ENCODE measurements around the gene N4BP2L2.
A peak's percentile ranks its signal among the peaks of the same experiment; 100 is the strongest.

N4BP2L2 gene

DNA sequence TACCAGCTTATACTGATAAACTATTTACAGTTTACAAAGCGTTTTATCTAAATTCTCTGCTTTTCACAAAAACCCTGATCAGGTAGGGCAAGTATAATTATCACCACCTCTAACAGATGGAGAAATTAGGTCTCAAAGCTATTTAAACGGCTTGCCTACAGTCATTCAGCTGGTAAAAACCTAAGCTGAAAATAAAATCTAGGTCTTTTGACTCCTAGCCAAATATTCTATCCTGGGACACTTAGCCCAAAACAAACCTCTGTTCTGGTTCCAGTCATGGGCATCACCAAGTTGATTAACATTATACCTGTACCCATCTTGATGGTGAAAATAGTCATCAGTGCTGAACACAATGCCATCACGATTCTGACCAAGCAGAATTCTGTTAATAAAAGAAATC lies 11.4 kb downstream of the N4BP2L2 start:
- no peak overlapping the region for H3K27ac ChIP-seq
- H3K4me1 ChIP-seq (ENCODE audit: control insufficient read depth in 1 of 2, insufficient read depth in 1 of 2, low read depth in 1 of 2, low read length in 1 of 2), result peaks cover 11 to 12% of the 10 kb centered on the region in 2 experiments
- no peaks in the 10 kb centered on the region for H3K9me3 ChIP-seq
- H3K36me3 ChIP-seq, result peaks cover 40% of the 10 kb centered on the region
- no peak overlapping the region for H3K4me3 ChIP-seq (ENCODE audit: low read depth in 1 of 2, low read length in 1 of 2)
- TF ChIP-seq CTCF (IDR thresholded peaks at IDR 0.05), result no peak
- no peaks in the 10 kb centered on the region for H3K27me3 ChIP-seq

GRCh38 chr13:32525766-32526165 lies 12.8 kb downstream of the N4BP2L2 start:
- Histone ChIP-seq H3K9me3 (no peaks in the 10 kb centered on the region), H3K4me3 (ENCODE audit: low read depth in 1 of 2, low read length in 1 of 2) (no peak overlapping the region), H3K27ac (no peak overlapping the region), H3K27me3 (no peaks in the 10 kb centered on the region), H3K4me1 (ENCODE audit: control insufficient read depth in 1 of 2, insufficient read depth in 1 of 2, low read depth in 1 of 2, low read length in 1 of 2) (peaks cover 3 to 5% of the 10 kb centered on the region in 2 experiments), H3K36me3 (peaks cover 52% of the 10 kb centered on the region)
- TF ChIP-seq CTCF (IDR thresholded peaks at IDR 0.05), result no peak

DNA sequence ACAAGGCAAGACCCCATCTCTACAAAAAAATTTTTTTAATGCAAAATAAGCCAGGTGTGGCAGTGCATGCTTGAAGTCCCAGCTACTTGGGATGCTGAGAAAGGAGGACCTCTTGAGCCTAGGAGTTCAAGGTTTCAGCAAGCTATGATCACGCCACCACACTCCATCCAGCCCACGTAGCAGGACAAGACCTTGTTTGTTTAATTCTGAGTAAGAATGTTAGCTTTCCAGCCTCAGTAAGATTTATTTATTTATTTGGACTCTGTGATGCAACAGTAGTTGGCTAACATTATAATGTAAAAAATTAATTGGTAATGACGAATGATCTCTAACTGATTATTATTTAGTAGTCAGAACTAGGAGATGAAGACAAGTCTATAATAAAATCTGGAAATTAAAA lies 23.3 kb downstream of the N4BP2L2 start:
- H3K27ac ChIP-seq, result no peak overlapping the region
- no peak overlapping the region for H3K4me3 ChIP-seq (ENCODE audit: low read depth in 1 of 2, low read length in 1 of 2)
- H3K9me3 ChIP-seq, result no peaks in the 10 kb centered on the region
- H3K4me1 ChIP-seq (ENCODE audit: control insufficient read depth in 1 of 2, insufficient read depth in 1 of 2, low read depth in 1 of 2, low read length in 1 of 2), result no peaks in the 10 kb centered on the region
- TF ChIP-seq CTCF (IDR thresholded peaks at IDR 0.05), result no peak
- peaks cover 71% of the 10 kb centered on the region for H3K36me3 ChIP-seq
- H3K27me3 ChIP-seq, result no peaks in the 10 kb centered on the region

DNA sequence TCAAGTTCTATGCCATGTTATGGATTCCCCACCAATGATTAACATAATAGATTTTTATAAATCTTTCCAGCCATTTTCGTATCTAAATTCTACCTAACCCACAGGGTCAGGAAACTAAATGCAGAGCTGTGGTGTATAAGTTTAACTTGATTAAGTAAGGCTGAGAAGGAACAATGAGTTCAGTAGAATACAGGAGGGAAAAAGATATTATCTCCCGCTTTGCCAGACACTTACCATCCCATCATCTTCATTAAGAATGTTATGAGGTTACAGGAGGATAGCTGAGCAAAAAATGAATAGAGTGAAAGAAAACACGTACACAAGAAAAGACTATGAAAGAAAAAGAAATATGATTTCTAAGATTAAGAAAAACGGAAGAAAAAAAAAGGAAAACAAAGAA lies 27.1 kb downstream of the N4BP2L2 start:
- H3K27ac ChIP-seq, result peak overlapping the region; percentile 17
- no peaks in the 10 kb centered on the region for H3K27me3 ChIP-seq
- no peak overlapping the region for H3K4me3 ChIP-seq (ENCODE audit: low read depth in 1 of 2, low read length in 1 of 2)
- no peak for TF ChIP-seq CTCF (IDR thresholded peaks at IDR 0.05)
- peaks cover 57% of the 10 kb centered on the region for H3K36me3 ChIP-seq
- no peaks in the 10 kb centered on the region for H3K9me3 ChIP-seq
- no peaks in the 10 kb centered on the region for H3K4me1 ChIP-seq (ENCODE audit: control insufficient read depth in 1 of 2, insufficient read depth in 1 of 2, low read depth in 1 of 2, low read length in 1 of 2)

- TF ChIP-seq CTCF (IDR thresholded peaks at IDR 0.05), result no peak
- no peak overlapping the region for H3K27ac ChIP-seq
Observed at GRCh38 chr13:32504876-32505275, 33.7 kb downstream of the N4BP2L2 start.

DNA sequence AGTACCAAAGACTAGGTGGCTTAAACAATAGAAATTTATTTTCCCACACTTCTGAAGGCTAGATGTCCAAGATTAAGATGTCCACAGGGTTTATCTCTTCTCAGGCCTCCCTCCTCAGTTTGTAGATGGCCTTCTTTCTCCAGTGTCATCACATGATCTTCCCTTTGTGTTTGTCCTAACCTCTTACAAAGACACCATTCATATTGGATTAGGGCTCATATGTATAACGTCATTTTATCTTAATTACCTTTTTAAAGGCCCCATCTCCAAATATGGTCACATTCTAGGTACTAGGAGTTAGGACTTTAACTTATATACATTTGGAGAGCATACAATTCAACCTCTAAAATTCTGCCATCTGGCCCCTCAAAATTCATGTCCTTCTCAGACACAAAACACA lies 34.3 kb downstream of the N4BP2L2 start:
- Histone ChIP-seq H3K4me1 (ENCODE audit: control insufficient read depth in 1 of 2, insufficient read depth in 1 of 2, low read depth in 1 of 2, low read length in 1 of 2) (no peaks in the 10 kb centered on the region), H3K4me3 (ENCODE audit: low read depth in 1 of 2, low read length in 1 of 2) (no peak overlapping the region), H3K9me3 (no peaks in the 10 kb centered on the region), H3K27ac (peak overlapping the region; percentile 9), H3K36me3 (peaks cover 51% of the 10 kb centered on the region), H3K27me3 (no peaks in the 10 kb centered on the region)
- TF ChIP-seq CTCF (IDR thresholded peaks at IDR 0.05), result no peak

More at GRCh38 chr13:32504876-32505275, 33.7 kb downstream of the N4BP2L2 start:
- Histone ChIP-seq H3K27me3 (no peaks in the 10 kb centered on the region), H3K9me3 (no peaks in the 10 kb centered on the region), H3K4me3 (ENCODE audit: low read depth in 1 of 2, low read length in 1 of 2) (no peak overlapping the region), H3K36me3 (peaks cover 55% of the 10 kb centered on the region), H3K4me1 (ENCODE audit: control insufficient read depth in 1 of 2, insufficient read depth in 1 of 2, low read depth in 1 of 2, low read length in 1 of 2) (no peaks in the 10 kb centered on the region)

Data from neutrophil (primary cell).